SU-DHL-6 (cell line): ENCODE results near the gene DYDC2.

ENCODE experiments used
- CTCF ChIP-seq: fragments of 200-600 bp; sonication (generic); IDR thresholded peaks from one replicate; pipeline ENCODE4 v1.5.1; 2017; ENCODE audit warnings: antibody characterized with exemption, mild to moderate bottlenecking, low read length, moderate library complexity; ENCODE audit not compliant: insufficient read depth, poor library complexity, severe bottlenecking
- EZH2phosphoT487 ChIP-seq: fragments of 200-600 bp; sonication (generic), shearing (Covaris generic); conservative IDR thresholded peaks from 2 replicates; pipeline ENCODE4 v1.6.1; 2018; ENCODE audit warnings: mild to moderate bottlenecking, antibody characterized with exemption, low read length, moderate library complexity, mixed read lengths

- TF ChIP-seq CTCF (no peak), EZH2phosphoT487 (no peak)
Measured at GRCh38 chr10:80407812-80408241, 51.2 kb downstream of the DYDC2 start.
